A549 (cell line): Measurements from ENCODE around the gene GTF2H4. TPM values are rescaled to one million over a fixed set of nuclear protein-coding genes. Genes with fewer than 3 reads are reported as not detected.

Source experiments
- ATAC-seq, 2 experiments: fragments of 200-7000 bp in 1 of 2; fragments of >200 bp in 1 of 2; cut with Nextera tagmentation in 1 of 2; cut with Tn5 transposase in 1 of 2; 3 replicates each; pipeline versions ENCODE4 v1.8.0 to v1.9.1; 2018 to 2020; ENCODE audit warnings: mild to moderate bottlenecking in 1 of 2, moderate library complexity in 1 of 2
- CTCF ChIA-PET: fragments of 300-600 bp; sonication (Branson Sonifier 250); formaldehyde crosslinking; extraction: SDS; loops from one replicate; lab custom pipeline; 2021; ENCODE audit warnings: antibody characterized with exemption, inconsistent platforms; lab: Yijun Ruan, JAX
- POLR2A ChIA-PET: fragments of 350-600 bp; formaldehyde crosslinking; extraction: SDS; loops from one replicate; lab custom pipeline; 2021; ENCODE audit warnings: antibody characterized with exemption, inconsistent platforms; lab: Yijun Ruan, JAX
- DNase-seq, 2 experiments: peaks; one replicate each; pipeline versions ENCODE4 v3.0.0 to v3.0.0-alpha.2; 2011 to 2016; ENCODE audit warnings: low read depth in 1 of 2, low spot score in 1 of 2
- FAIRE-seq: peaks from 2 replicates; lab custom pipeline; 2011; peaks lifted over from hg19 to GRCh38; lab: Jason Lieb, UNC
- H3K27ac ChIP-seq, 2 experiments: fragments of >200 bp; sonication (Bioruptor Twin); formaldehyde crosslinking; 3 replicates each; pipeline ENCODE4 v1.5.1; 2016 to 2017
- H3K4me1 ChIP-seq: fragments of >200 bp; sonication (Bioruptor Twin); formaldehyde crosslinking; 3 replicates; pipeline ENCODE4 v1.6.1; 2016
- H3K4me2 ChIP-seq: fragments of >200 bp; sonication (Bioruptor Twin); formaldehyde crosslinking; 3 replicates; pipeline ENCODE4 v1.6.1; 2016
- H3K4me3 ChIP-seq: fragments of >200 bp; sonication (Bioruptor Twin); formaldehyde crosslinking; 3 replicates; pipeline ENCODE4 v1.5.1; 2016
- H3K9me3 ChIP-seq: fragments of >200 bp; sonication (Bioruptor Twin); formaldehyde crosslinking; 3 replicates; pipeline ENCODE4 v1.6.1; 2016
- BHLHE40 ChIP-seq: IDR thresholded peaks from 2 replicates; pipeline ENCODE4 v1.6.1; 2012; ENCODE audit warnings: low read depth, low read length, inconsistent platforms
- CBX8 ChIP-seq: fragments of 200-600 bp; sonication (generic); IDR thresholded peaks from 2 replicates; pipeline ENCODE4 v1.6.1; 2016
- EHMT2 ChIP-seq: fragments of 200-600 bp; sonication (generic); IDR thresholded peaks from 2 replicates; pipeline ENCODE4 v1.6.1; 2016; ENCODE audit warnings: antibody characterized with exemption, low read depth, mild to moderate bottlenecking, moderate library complexity
- ESRRA ChIP-seq: fragments of 150-350 bp; IDR thresholded peaks from 2 replicates; pipeline ENCODE4 v1.6.1; 2014; ENCODE audit warnings: mild to moderate bottlenecking, low read length, borderline replicate concordance
- FOSB ChIP-seq: fragments of 250-450 bp; sonication (Bioruptor Pico); IDR thresholded peaks from 2 replicates; pipeline ENCODE4 v1.5.0; 2020; ENCODE audit warnings: mild to moderate bottlenecking, moderate library complexity
- FOXS1 ChIP-seq: fragments of 250-450 bp; sonication (Bioruptor Pico); IDR thresholded peaks from 2 replicates; pipeline ENCODE4 v1.5.0; 2020; ENCODE audit warnings: mild to moderate bottlenecking, moderate library complexity
- HEYL ChIP-seq: fragments of 250-450 bp; sonication (Bioruptor Pico); IDR thresholded peaks from 2 replicates; pipeline ENCODE4 v1.8.0; 2021; ENCODE audit warnings: mild to moderate bottlenecking, moderate library complexity
- JUN ChIP-seq, 2 experiments: fragments of >200 bp; sonication (Bioruptor Twin); formaldehyde crosslinking; IDR thresholded peaks; 2 replicates in 1 of 2; 3 replicates in 1 of 2; pipeline ENCODE4 v1.6.1; 2016 to 2017
- NFE2L2 ChIP-seq: fragments of 150-350 bp; conservative IDR thresholded peaks from 2 replicates; pipeline ENCODE4 v1.6.1; 2014; ENCODE audit warnings: low read length
- RARB ChIP-seq: fragments of 250-450 bp; sonication (Bioruptor Pico); IDR thresholded peaks from 2 replicates; pipeline ENCODE4 v1.8.0; 2021; ENCODE audit warnings: mild to moderate bottlenecking, moderate library complexity
- SREBF2 ChIP-seq: fragments of 450-650 bp; IDR thresholded peaks from 2 replicates; pipeline ENCODE4 v1.6.1; 2014; ENCODE audit warnings: mild to moderate bottlenecking, moderate library complexity
- TP53 ChIP-seq: fragments of 250-450 bp; sonication (Bioruptor Pico); IDR thresholded peaks from 2 replicates; pipeline ENCODE4 v1.5.0; 2021; ENCODE audit warnings: mild to moderate bottlenecking, moderate library complexity
- ZC3H11A ChIP-seq: fragments of 450-650 bp; IDR thresholded peaks from 2 replicates; pipeline ENCODE4 v1.6.1; 2014; ENCODE audit warnings: antibody characterized with exemption, mild to moderate bottlenecking
- WGBS: methylation state at CpG from one replicate; pipeline ENCODE4 v1.1.6; 2017; ENCODE audit errors: missing lambda C conversion rate; 5-methylcytosine and 5-hydroxymethylcytosine counted together
- polyA plus RNA-seq, 4 experiments: library from polyadenylated mRNA; depleted of rRNA in 3 of 4; stranded (reverse); fragments of >200 nt; fragmentation: RNase III in 1 of 4; extraction: RNeasy Plus Mini Kit Qiagen cat#74134 plus additional on column Dnase treatment in 1 of 4; gene quantifications; 2 replicates in 3 of 4; 3 replicates in 1 of 4; pipeline ENCODE4 v1.2.3, GENCODE V29; 2011 to 2017
- TF ChIP-seq, protein P1 (sequence below): fragments of >200 bp; sonication (Bioruptor Twin); formaldehyde crosslinking; IDR thresholded peaks from 2 replicates; pipeline ENCODE4 v1.6.1; 2016
- TF ChIP-seq, protein P2 (sequence below): fragments of 150-350 bp; IDR thresholded peaks from 2 replicates; pipeline ENCODE4 v1.6.1; 2014; ENCODE audit warnings: low read depth, mild to moderate bottlenecking, low read length
- TF ChIP-seq, protein P3 (sequence below): IDR thresholded peaks from 2 replicates; pipeline ENCODE4 v1.6.1; 2012; ENCODE audit warnings: low read depth, borderline replicate concordance
- TF ChIP-seq, protein P4 (sequence below): IDR thresholded peaks from 2 replicates; pipeline ENCODE4 v1.6.1; 2012
- TF ChIP-seq, protein P5 (sequence below): IDR thresholded peaks from 2 replicates; pipeline ENCODE4 v1.6.1; 2012
- TF ChIP-seq, protein P6 (sequence below): fragments of 250-450 bp; sonication (Bioruptor Pico); IDR thresholded peaks from 2 replicates; pipeline ENCODE4 v1.5.0; 2021; ENCODE audit warnings: mild to moderate bottlenecking, moderate library complexity, borderline replicate concordance

Gene GTF2H4
- polyA plus RNA-seq, 2 of the 4 experiments (the other 2 are of a cell fraction) = 19.7 to 24.1 TPM

DNA sequence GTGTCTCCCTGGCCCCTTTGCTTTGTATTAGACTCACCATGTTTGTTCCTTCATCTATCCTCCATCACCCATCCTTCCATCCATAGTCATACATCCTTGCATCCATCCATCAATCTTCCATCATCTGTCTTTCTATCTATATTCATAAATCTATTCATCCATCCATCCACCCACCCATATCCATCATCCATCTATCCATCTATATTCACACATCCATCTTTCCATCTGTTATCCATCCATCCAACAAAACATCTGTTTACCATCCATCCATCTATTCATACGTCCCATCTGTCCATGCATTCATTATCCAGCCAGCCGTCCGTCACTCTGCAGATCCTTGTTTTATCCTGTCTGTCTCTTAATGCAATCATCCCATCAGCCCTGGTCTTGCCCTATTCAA is 13.1 kb upstream of the GTF2H4 start:
- no peaks in the 10 kb centered on the region for H3K9me3 ChIP-seq
- no peak overlapping the region for H3K27ac ChIP-seq
- H3K4me1 ChIP-seq = no peaks in the 10 kb centered on the region
- ATAC-seq (no peak), FAIRE-seq (no peak), DNase-seq (no peak)
- CTCF ChIA-PET = interaction anchor here (1.1 to 1.5 kb wide), 2 partner anchors 12 to 216 kb away, joined by 3 to 5 read pairs; no protein-coding TSS in a partner anchor
- POLR2A ChIA-PET = no interaction called here
- 95% methylated on average over 3 of the region's 3 CpGs for WGBS
- no peak overlapping the region for H3K4me2 ChIP-seq
- TF ChIP-seq, protein P1, sequence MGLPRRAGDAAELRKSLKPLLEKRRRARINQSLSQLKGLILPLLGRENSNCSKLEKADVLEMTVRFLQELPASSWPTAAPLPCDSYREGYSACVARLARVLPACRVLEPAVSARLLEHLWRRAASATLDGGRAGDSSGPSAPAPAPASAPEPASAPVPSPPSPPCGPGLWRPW = no peak
- TF ChIP-seq NFE2L2 = no peak
- TF ChIP-seq, protein P2, sequence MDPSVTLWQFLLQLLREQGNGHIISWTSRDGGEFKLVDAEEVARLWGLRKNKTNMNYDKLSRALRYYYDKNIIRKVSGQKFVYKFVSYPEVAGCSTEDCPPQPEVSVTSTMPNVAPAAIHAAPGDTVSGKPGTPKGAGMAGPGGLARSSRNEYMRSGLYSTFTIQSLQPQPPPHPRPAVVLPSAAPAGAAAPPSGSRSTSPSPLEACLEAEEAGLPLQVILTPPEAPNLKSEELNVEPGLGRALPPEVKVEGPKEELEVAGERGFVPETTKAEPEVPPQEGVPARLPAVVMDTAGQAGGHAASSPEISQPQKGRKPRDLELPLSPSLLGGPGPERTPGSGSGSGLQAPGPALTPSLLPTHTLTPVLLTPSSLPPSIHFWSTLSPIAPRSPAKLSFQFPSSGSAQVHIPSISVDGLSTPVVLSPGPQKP = no peak
- TF ChIP-seq, protein P3, sequence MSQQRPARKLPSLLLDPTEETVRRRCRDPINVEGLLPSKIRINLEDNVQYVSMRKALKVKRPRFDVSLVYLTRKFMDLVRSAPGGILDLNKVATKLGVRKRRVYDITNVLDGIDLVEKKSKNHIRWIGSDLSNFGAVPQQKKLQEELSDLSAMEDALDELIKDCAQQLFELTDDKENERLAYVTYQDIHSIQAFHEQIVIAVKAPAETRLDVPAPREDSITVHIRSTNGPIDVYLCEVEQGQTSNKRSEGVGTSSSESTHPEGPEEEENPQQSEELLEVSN = no peak
- no peak for TF ChIP-seq SREBF2
- no peak for TF ChIP-seq EHMT2
- no peak for TF ChIP-seq FOXS1
- no peak for TF ChIP-seq ZC3H11A
- no peak overlapping the region for H3K4me3 ChIP-seq

DNA sequence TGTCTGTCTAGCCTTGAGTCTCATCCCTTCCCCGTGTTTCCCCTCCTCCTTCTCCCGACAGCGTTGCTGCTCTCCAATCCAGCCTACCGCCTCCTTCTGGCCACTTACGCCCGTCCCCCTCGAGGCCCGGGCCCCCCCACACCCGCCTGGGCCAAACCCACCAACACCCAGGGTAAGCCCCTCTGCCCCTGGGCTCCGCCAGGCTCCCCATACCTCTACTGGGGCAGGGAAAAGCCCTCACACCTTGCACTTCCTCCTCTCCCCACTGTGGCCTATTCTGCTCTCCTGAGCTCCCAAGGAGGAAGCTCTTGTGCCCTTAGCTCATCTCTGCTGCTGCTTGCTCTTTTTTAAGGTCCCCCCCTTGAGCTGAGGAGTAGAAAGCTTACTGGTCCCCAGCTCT is 12.7 kb upstream of the GTF2H4 start:
- no peak for TF ChIP-seq NFE2L2
- TF ChIP-seq, protein P3 = no peak
- TF ChIP-seq, protein P4, sequence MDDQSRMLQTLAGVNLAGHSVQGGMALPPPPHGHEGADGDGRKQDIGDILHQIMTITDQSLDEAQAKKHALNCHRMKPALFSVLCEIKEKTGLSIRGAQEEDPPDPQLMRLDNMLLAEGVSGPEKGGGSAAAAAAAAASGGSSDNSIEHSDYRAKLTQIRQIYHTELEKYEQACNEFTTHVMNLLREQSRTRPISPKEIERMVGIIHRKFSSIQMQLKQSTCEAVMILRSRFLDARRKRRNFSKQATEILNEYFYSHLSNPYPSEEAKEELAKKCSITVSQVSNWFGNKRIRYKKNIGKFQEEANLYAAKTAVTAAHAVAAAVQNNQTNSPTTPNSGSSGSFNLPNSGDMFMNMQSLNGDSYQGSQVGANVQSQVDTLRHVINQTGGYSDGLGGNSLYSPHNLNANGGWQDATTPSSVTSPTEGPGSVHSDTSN = no peak
- no peak for TF ChIP-seq JUN (IDR thresholded peaks at IDR 0.05)
- TF ChIP-seq FOSB = no peak
- TF ChIP-seq, protein P5, sequence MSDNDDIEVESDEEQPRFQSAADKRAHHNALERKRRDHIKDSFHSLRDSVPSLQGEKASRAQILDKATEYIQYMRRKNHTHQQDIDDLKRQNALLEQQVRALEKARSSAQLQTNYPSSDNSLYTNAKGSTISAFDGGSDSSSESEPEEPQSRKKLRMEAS = no peak
- TF ChIP-seq, protein P6, sequence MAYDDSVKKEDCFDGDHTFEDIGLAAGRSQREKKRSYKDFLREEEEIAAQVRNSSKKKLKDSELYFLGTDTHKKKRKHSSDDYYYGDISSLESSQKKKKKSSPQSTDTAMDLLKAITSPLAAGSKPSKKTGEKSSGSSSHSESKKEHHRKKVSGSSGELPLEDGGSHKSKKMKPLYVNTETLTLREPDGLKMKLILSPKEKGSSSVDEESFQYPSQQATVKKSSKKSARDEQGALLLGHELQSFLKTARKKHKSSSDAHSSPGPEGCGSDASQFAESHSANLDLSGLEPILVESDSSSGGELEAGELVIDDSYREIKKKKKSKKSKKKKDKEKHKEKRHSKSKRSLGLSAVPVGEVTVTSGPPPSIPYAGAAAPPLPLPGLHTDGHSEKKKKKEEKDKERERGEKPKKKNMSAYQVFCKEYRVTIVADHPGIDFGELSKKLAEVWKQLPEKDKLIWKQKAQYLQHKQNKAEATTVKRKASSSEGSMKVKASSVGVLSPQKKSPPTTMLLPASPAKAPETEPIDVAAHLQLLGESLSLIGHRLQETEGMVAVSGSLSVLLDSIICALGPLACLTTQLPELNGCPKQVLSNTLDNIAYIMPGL = no peak
- TF ChIP-seq BHLHE40 = no peak
- TF ChIP-seq CBX8 = no peak
- no peak for TF ChIP-seq HEYL (CRISPR knock-in tag)
- TF ChIP-seq ESRRA = no peak
- no peak for TF ChIP-seq RARB
- TF ChIP-seq TP53 (CRISPR knock-in tag) = no peak
- no peak overlapping the region for H3K4me2 ChIP-seq
- no peak overlapping the region for H3K4me3 ChIP-seq
- ChIA-PET CTCF (interaction anchor here (1.1 to 1.5 kb wide), 2 partner anchors 13 to 216 kb away, joined by 3 to 5 read pairs; no protein-coding TSS in a partner anchor), POLR2A (no interaction called here)
- ATAC-seq (no peak), FAIRE-seq (no peak), DNase-seq (no peak)
- H3K27ac ChIP-seq = no peak overlapping the region
- H3K9me3 ChIP-seq = no peaks in the 10 kb centered on the region
- 88% methylated on average over 9 of the region's 10 CpGs for WGBS
- no peaks in the 10 kb centered on the region for H3K4me1 ChIP-seq
